ENCODE results near the gene FMNL2. TPM values are rescaled to one million over a fixed set of nuclear protein-coding genes. Genes with fewer than 3 reads are reported as not detected.

The FMNL2 gene
- total RNA-seq, 1 experiment from 2014 or later, result 28.1 TPM

DNA sequence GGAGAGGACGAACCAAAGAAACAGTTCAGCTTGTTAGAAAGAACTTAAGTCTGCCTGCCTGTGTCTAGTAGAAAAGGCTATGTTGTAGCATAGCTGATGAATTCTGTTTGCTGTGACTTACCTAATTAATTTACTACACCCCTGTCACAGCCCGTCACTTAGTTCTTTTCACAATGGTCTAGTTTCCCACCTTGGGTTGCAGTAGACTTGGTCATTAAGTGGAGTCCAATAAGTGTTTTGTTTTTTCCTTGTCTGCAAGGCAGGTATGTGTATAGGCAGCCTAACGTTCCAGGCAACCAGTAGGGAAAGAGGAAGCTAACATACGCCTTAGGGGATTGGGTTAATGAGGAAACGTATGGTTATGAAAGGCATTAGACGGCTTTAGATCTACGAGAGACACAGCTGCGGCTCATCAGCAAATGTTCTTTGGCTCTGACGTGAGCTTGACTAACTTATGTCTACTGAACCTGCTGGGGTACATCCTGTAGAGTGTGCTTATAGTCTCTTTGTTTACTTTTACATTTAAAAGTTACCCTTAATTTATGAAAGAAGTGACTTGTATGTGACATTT lies 202.2 kb downstream of the FMNL2 start:
- BruUV-seq (replicated peaks), result no TSS peak

More for the DNA sequence above, 202.2 kb downstream of the FMNL2 start:
- H3K79me2 ChIP-seq (ENCODE audit: insufficient read depth, low read length), result peaks cover 11% of the 10 kb centered on the region; the same call in 1 of the 2 replicates
- RAD21 ChIA-PET (ENCODE audit: low non-redundant PET in 1 of 2, low total read pairs in 2 of 2, uncharacterized antibody in 2 of 2, unreplicated experiment in 2 of 2), result no interaction called here
- no peaks in the 10 kb centered on the region for H3K36me3 ChIP-seq (ENCODE audit: control insufficient read depth in 1 of 2, insufficient read depth in 2 of 2, low read length in 2 of 2)
- DNase-seq (ENCODE audit: low read depth, low spot score), result no peak
- CTCF ChIA-PET, result no interaction called here
- no peak overlapping the region for H3K27ac ChIP-seq (ENCODE audit: low read depth, low read length)
- ATAC-seq, result no peak
- no peak for TF ChIP-seq CBX3 (IDR thresholded peaks at IDR 0.05; ENCODE audit: low read depth)
- TF ChIP-seq EZH2 (IDR thresholded peaks at IDR 0.05), result no peak
- TF ChIP-seq RAD21 (IDR thresholded peaks at IDR 0.05; ENCODE audit: low read depth), result no peak
- no peak for TF ChIP-seq POLR2A (IDR thresholded peaks at IDR 0.05; ENCODE audit: borderline replicate concordance, extremely low read depth, insufficient read depth, insufficient read length)
- no peak for TF ChIP-seq ZNF274 (IDR thresholded peaks at IDR 0.05; ENCODE audit: low read depth, low read length)
- no peak for TF ChIP-seq SIN3A (IDR thresholded peaks at IDR 0.05; ENCODE audit: low read depth)
- no peak for TF ChIP-seq ELF1 (IDR thresholded peaks at IDR 0.05; ENCODE audit: borderline replicate concordance, low read depth)
- TF ChIP-seq SRF (IDR thresholded peaks at IDR 0.05; ENCODE audit: low read depth), result no peak
- TF ChIP-seq SP1 (IDR thresholded peaks at IDR 0.05; ENCODE audit: low read depth), result no peak
- TF ChIP-seq POLR2AphosphoS5 (IDR thresholded peaks at IDR 0.05; ENCODE audit: low read depth, low read length), result no peak
- TF ChIP-seq, protein P1, sequence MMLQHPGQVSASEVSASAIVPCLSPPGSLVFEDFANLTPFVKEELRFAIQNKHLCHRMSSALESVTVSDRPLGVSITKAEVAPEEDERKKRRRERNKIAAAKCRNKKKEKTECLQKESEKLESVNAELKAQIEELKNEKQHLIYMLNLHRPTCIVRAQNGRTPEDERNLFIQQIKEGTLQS (IDR thresholded peaks at IDR 0.05), result no peak
- no peak for TF ChIP-seq TCF7L2 (IDR thresholded peaks at IDR 0.05; ENCODE audit: borderline replicate concordance, extremely low read depth, insufficient read depth, insufficient read length)
- TF ChIP-seq CEBPB (IDR thresholded peaks at IDR 0.05; ENCODE audit: low read depth), result no peak
- TF ChIP-seq, protein P2, sequence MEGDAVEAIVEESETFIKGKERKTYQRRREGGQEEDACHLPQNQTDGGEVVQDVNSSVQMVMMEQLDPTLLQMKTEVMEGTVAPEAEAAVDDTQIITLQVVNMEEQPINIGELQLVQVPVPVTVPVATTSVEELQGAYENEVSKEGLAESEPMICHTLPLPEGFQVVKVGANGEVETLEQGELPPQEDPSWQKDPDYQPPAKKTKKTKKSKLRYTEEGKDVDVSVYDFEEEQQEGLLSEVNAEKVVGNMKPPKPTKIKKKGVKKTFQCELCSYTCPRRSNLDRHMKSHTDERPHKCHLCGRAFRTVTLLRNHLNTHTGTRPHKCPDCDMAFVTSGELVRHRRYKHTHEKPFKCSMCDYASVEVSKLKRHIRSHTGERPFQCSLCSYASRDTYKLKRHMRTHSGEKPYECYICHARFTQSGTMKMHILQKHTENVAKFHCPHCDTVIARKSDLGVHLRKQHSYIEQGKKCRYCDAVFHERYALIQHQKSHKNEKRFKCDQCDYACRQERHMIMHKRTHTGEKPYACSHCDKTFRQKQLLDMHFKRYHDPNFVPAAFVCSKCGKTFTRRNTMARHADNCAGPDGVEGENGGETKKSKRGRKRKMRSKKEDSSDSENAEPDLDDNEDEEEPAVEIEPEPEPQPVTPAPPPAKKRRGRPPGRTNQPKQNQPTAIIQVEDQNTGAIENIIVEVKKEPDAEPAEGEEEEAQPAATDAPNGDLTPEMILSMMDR (IDR thresholded peaks at IDR 0.05 in 2 of 3, conservative IDR thresholded peaks at IDR 0.05 in 1 of 3; ENCODE audit: borderline replicate concordance in 1 of 3, insufficient read depth in 1 of 3, low read depth in 2 of 3, low read length in 2 of 3), result no peak
- no peak for TF ChIP-seq EZH2phosphoT487 (IDR thresholded peaks at IDR 0.05; ENCODE audit: borderline replicate concordance)
- no peak for TF ChIP-seq EGR1 (IDR thresholded peaks at IDR 0.05; ENCODE audit: low read depth)
- TF ChIP-seq, protein P3, sequence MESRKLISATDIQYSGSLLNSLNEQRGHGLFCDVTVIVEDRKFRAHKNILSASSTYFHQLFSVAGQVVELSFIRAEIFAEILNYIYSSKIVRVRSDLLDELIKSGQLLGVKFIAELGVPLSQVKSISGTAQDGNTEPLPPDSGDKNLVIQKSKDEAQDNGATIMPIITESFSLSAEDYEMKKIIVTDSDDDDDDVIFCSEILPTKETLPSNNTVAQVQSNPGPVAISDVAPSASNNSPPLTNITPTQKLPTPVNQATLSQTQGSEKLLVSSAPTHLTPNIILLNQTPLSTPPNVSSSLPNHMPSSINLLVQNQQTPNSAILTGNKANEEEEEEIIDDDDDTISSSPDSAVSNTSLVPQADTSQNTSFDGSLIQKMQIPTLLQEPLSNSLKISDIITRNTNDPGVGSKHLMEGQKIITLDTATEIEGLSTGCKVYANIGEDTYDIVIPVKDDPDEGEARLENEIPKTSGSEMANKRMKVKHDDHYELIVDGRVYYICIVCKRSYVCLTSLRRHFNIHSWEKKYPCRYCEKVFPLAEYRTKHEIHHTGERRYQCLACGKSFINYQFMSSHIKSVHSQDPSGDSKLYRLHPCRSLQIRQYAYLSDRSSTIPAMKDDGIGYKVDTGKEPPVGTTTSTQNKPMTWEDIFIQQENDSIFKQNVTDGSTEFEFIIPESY (IDR thresholded peaks at IDR 0.05; ENCODE audit: extremely low read depth, insufficient replicate concordance, low read length), result no peak
- no peak for TF ChIP-seq ZFX (IDR thresholded peaks at IDR 0.05)
- no peak for TF ChIP-seq JUND (IDR thresholded peaks at IDR 0.05)
- no peak overlapping the region for H3K9ac ChIP-seq (ENCODE audit: low read length)
- H3K27me3 ChIP-seq (ENCODE audit: insufficient read depth, low read length), result no peaks in the 10 kb centered on the region
- H3K4me1 ChIP-seq (ENCODE audit: control insufficient read depth in 1 of 2, insufficient read depth in 2 of 2, low read length in 2 of 2), result peaks cover 0 to 7% of the 10 kb centered on the region in 2 experiments; a peak in 2 of 4 replicates
- H3K4me2 ChIP-seq (ENCODE audit: low read length), result no peak overlapping the region
- intact Hi-C loops (cut with micrococcal nuclease), result no loop called here
- H3K9me2 ChIP-seq (ENCODE audit: insufficient read depth), result no peaks in the 10 kb centered on the region
- no peak overlapping the region for H2AFZ ChIP-seq (ENCODE audit: low read depth, low read length, poor library complexity, severe bottlenecking)
- POLR2A ChIA-PET, result no interaction called here
- no peak overlapping the region for H3K4me3 ChIP-seq (replicated peaks in 1 of 2; ENCODE audit: low read depth in 1 of 2, low read length in 2 of 2)
- no peaks in the 10 kb centered on the region for H3K9me3 ChIP-seq (ENCODE audit: control insufficient read depth in 1 of 2, insufficient read depth in 1 of 2, low read depth in 1 of 2, low read length in 2 of 2)
- H4K20me1 ChIP-seq (ENCODE audit: insufficient read depth), result no peaks in the 10 kb centered on the region

Data from HCT116 (cell line).